NOMO-1 treated with dmso at 0.1 percent for 144 hours (cell line): ENCODE measurements around the gene HNRNPH1.

Experiments
- DNase-seq: peaks from one replicate; lab custom pipeline; 2025; ENCODE audit not compliant: unreplicated experiment; lab: John Stamatoyannopoulos, UW

Gene HNRNPH1

GRCh38 chr5:179606071-179606909 is 17.2 kb downstream of the HNRNPH1 start:
- no peak for DNase-seq

GRCh38 chr5:179605026-179605833 is 18.2 kb downstream of the HNRNPH1 start:
- DNase-seq, result no peak

GRCh38 chr5:179603308-179603707 is 20.2 kb downstream of the HNRNPH1 start:
- no peak for DNase-seq

DNA sequence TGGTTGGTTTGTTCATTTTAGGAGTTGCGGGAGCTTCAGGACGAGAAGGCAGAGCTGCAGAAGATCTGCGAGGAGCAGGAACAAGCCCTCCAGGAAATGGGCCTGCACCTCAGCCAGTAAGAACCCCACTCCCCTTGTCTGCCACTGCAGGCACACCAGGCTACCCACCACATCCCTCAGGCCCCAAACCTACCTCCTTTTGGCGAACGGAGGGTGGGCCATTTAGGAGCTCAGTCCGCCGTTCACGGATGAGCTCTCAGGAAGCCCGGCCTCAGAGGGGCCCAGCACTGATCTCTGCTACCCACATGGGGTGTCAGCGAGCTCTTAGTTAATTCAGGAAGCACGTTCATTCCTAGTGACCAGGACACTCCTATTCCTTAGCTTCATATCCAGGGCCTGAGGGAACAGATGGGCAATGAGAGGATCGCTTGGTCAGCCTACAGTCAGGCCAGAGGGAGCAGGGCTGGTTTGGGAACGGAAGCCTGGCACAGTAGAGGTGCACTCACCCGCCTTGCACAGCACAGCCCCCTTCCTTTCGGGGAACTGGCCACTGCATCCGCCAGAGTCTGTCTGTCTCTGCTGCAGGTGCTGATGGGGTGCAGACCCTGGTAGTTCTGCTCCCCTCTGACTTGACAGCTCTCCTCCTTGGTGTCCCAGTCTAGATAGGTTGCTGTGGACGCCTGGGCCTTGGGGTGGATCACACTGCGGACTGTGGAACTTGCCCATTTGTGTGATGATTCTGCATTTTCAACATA is 21.4 kb downstream of the HNRNPH1 start:
- no peak for DNase-seq

GRCh38 chr5:179599973-179600372 is 23.5 kb downstream of the HNRNPH1 start:
- no peak for DNase-seq

DNA sequence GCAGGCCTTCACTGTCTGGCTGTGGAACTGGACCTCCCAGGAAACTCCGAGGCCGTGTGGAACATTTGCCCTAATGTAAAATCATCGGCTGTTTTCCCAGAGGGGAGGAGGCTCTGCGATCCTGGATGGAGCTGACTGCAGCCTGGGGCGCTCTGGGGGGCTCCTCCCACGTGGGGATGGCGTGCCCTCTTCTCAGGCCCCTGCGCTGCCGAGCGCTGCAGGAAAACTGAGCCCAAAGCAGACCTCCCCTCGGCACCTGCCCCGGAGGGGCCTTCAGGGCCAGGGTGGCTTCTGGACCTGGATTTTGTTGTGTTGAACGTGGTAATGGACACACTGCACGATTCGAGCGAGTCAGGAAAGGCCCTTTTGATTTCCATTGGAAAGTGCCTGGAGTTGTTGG is 23.9 kb downstream of the HNRNPH1 start:
- no peak for DNase-seq

GRCh38 chr5:179599100-179599499 is 24.4 kb downstream of the HNRNPH1 start:
- no peak for DNase-seq

- DNase-seq, result no peak
These were observed 27.1 kb downstream of the HNRNPH1 start for GRCh38 chr5:179596421-179596820.

DNA sequence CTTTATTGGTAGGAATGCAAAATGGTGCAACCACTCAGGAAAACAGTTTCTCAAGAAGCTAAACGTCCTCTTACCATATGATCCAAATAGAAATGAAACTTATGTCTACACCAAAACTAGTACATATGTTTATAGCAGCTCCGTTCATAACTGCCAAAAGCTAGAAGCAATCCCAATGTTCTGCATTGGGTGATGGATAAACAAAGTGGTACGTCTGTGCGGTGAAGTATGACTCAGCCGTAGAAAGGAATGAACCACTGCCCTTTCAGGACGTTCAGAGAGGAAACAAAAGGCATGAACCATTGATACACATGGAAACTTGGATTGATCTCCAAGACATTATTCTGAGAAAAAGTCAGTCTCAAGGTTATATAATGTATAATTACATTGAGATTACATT is 27.6 kb downstream of the HNRNPH1 start:
- no peak for DNase-seq

DNA sequence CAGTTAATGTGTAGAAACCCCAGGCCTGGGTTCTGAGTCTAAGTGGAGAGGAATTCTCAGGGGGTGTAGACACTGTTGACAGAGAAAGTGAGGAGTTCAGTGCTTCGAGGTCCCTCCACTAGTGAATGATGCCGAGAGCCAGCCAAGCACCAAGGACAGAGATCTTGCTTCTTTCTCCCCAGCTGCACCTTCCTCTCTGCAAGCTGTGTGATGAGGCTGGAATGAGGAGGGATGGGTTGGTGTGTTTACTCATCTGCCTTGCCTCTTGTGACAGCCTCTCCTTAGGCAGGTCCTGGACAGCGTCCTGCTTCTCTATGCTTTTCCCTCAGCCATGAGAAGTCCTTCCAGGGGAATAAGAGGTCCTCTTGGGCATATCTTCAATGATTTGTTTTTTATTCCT is 35.3 kb downstream of the HNRNPH1 start:
- no peak for DNase-seq

- no peak for DNase-seq
These were observed 37.5 kb downstream of the HNRNPH1 start for GRCh38 chr5:179585941-179586401.

DNA sequence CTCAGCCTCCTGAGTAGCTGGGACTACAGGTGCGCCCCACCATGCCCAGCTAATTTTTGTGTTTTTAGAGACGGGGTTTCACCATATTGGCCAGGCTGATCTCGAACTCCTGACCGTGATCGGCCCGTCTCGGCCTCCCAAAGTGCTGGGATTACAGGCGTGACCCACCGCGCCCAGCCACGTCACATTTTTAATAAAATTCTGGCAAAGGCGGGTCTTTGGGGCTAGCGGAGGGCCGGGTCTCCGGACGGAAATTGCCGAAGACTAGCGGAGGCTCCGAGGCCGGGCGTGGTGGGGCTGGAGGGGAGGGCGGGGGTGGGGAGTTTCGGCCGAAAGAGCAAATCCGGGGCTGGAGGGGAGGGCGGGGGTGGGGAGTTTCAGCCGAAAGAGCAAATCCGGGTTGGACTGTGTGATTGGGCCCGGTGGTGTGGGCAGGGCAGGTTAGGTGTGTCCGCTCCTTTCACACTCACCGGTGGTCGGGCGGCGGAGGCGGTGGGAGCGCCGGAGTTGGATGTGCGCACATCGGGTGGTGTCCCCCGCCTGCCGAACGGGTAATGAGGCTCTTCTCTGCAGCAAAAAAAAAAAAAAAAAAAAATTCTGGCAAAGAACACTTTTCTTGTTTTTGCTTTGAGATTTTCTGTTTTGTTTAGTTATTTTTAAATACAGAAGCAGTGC is 46.0 kb downstream of the HNRNPH1 start:
- DNase-seq, result no peak

DNA sequence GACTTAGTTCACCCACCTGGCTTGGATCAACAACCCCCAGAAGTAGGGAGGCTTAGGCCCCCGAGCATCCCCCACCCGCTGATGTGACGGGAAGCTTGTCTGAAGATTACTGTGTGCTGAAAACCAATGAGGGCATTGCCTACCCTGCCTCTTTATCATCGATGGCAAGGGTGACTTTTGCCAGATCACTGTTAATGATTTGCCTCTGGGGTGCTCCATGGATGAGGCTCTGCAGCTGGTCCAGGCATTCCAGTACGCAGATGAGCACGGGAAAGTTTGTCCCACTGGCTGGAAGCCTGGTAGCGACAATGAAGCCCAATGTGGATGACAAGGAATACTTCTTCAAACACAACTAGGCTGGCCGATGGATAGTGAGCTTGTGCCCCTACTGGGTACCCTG is 51.1 kb downstream of the HNRNPH1 start:
- no peak for DNase-seq

GRCh38 chr5:179568721-179569120 is 54.8 kb downstream of the HNRNPH1 start:
- no peak for DNase-seq

DNA sequence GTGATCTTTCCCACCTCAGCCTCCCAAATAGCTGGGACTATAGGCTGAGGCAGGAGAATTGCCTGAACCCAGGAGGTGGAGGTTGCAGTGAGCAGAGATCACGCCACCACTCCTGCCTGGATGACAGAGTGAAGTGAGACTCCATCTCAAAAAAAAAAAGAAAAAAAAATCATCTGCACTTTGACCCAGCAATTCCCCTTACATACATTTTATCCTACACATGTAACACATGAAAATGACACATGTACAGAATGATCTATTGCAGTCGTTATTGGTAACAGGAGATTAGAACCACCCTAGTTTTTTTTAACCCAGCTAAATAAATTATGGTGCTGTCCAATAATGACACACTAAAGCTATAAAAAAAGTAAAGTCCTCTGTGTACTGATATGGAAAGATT is 58.9 kb downstream of the HNRNPH1 start:
- no peak for DNase-seq
